Tibial nerve (tissue), 4 donors: ENCODE data around the gene OR5A1.

ENCODE experiments used
- EP300 ChIP-seq, 2 donors: sonication (generic); formaldehyde crosslinking; IDR thresholded peaks; one replicate each; pipeline ENCODE4 v1.6.1; 2017; ENCODE audit warnings: antibody characterized with exemption in 2 of 2, mild to moderate bottlenecking in 1 of 2
- POLR2A ChIP-seq, 2 donors: fragments of 450-650 bp; IDR thresholded peaks; one replicate each; pipeline ENCODE4 v1.6.1; 2017; ENCODE audit warnings: antibody characterized with exemption in 2 of 2, mild to moderate bottlenecking in 2 of 2, moderate library complexity in 2 of 2
- TF ChIP-seq, protein P1 (sequence below), 5 experiments: fragments of 200-600 bp in 3 of 5; fragments of 450-650 bp in 2 of 5; sonication (generic) in 3 of 5; IDR thresholded peaks; one replicate each; pipeline ENCODE4 v1.5.1; 2016 to 2019; ENCODE audit warnings: antibody characterized with exemption in 5 of 5, mild to moderate bottlenecking in 3 of 5, moderate library complexity in 2 of 5

DNA sequence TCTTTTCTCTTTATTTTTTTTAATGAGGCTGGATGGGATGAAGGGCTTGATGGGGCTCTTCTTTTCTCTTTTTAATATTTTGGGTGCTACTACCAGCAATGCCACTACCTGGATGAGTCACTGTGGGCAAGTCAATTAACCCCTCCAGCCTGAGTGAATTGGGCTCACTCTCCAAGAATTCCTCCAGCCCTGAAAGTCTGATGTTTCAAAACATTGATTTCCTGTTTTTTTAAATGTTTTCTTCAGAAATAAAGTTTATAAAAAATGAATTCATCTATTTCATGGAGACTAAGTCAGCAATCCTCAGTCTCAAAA is 9.2 kb upstream of the OR5A1 start:
- TF ChIP-seq EP300 (IDR thresholded peaks at IDR 0.05) (no peak), POLR2A (IDR thresholded peaks at IDR 0.05) (no peak)
- TF ChIP-seq, protein P1, sequence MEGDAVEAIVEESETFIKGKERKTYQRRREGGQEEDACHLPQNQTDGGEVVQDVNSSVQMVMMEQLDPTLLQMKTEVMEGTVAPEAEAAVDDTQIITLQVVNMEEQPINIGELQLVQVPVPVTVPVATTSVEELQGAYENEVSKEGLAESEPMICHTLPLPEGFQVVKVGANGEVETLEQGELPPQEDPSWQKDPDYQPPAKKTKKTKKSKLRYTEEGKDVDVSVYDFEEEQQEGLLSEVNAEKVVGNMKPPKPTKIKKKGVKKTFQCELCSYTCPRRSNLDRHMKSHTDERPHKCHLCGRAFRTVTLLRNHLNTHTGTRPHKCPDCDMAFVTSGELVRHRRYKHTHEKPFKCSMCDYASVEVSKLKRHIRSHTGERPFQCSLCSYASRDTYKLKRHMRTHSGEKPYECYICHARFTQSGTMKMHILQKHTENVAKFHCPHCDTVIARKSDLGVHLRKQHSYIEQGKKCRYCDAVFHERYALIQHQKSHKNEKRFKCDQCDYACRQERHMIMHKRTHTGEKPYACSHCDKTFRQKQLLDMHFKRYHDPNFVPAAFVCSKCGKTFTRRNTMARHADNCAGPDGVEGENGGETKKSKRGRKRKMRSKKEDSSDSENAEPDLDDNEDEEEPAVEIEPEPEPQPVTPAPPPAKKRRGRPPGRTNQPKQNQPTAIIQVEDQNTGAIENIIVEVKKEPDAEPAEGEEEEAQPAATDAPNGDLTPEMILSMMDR (IDR thresholded peaks at IDR 0.05) = no peak
